Endothelial cell of umbilical vein (primary cell): ENCODE results near the gene RAB19. TPM values are rescaled to one million over a fixed set of nuclear protein-coding genes. Genes with fewer than 3 reads are reported as not detected.

Source experiments
- BruUV-seq: library from RNA; stranded (reverse); fragments of 400-500 nt; replicated peaks from 2 replicates; lab custom pipeline; 2021; lab: Mats Ljungman, UMichigan
- CTCF ChIA-PET: fragments of 300-600, 350-600 bp; sonication (Branson Sonifier 250); formaldehyde crosslinking; loops from one replicate; lab custom pipeline; 2021; ENCODE audit warnings: antibody characterized with exemption, inconsistent platforms; lab: Charles Lee
- POLR2A ChIA-PET: fragments of 300-600, 350-600 bp; sonication (Branson Sonifier 250); formaldehyde crosslinking; loops from one replicate; lab custom pipeline; 2021; ENCODE audit warnings: antibody characterized with exemption, inconsistent platforms; lab: Charles Lee
- DNase-seq: peaks from one replicate; pipeline ENCODE4 v3.0.0-alpha.2; 2011; ENCODE audit warnings: low read depth, low spot score
- FAIRE-seq: peaks from 2 replicates; lab custom pipeline; 2011; peaks lifted over from hg19 to GRCh38; lab: Jason Lieb, UNC
- H2AFZ ChIP-seq: 2 replicates; pipeline ENCODE4 v1.6.0; 2012; ENCODE audit warnings: low read depth, low read length, control low read depth, inconsistent platforms
- H3K27ac ChIP-seq: 2 replicates; pipeline ENCODE4 v1.5.1; 2011; ENCODE audit warnings: low read depth, mild to moderate bottlenecking, control low read depth, low read length, moderate library complexity; ENCODE audit not compliant: insufficient read depth
- H3K27me3 ChIP-seq, 2 experiments: 2 replicates each; pipeline versions ENCODE4 v1.6.0 to v1.6.1; 2011; ENCODE audit warnings: low read length in 2 of 2, mixed read lengths in 1 of 2; ENCODE audit not compliant: control insufficient read depth in 2 of 2, insufficient read depth in 2 of 2
- H3K36me3 ChIP-seq, 2 experiments: 2 replicates in 1 of 2; 3 replicates in 1 of 2; pipeline ENCODE4 v1.5.1; 2011; ENCODE audit warnings: low read length in 2 of 2, mild to moderate bottlenecking in 1 of 2, moderate library complexity in 1 of 2; ENCODE audit not compliant: control insufficient read depth in 2 of 2, insufficient read depth in 2 of 2; ENCODE audit errors: extremely low read depth in 1 of 2
- H3K4me1 ChIP-seq: 3 replicates; pipeline ENCODE4 v1.5.1; 2011; ENCODE audit warnings: mild to moderate bottlenecking, low read length; ENCODE audit not compliant: control insufficient read depth, insufficient read depth; ENCODE audit errors: extremely low read depth
- H3K4me2 ChIP-seq: 2 replicates; pipeline ENCODE4 v1.6.1; 2011; ENCODE audit warnings: low read length, control low read depth, mixed read lengths; ENCODE audit not compliant: insufficient read depth
- H3K4me3 ChIP-seq, 3 experiments: fragments of 200-600 bp in 1 of 3; sonication (generic), shearing (Covaris generic) in 1 of 3; replicated peaks in 1 of 3; 2 replicates each; pipeline ENCODE4 v1.5.1; 2011 to 2016; ENCODE audit warnings: control low read depth in 3 of 3, low read length in 3 of 3, mild to moderate bottlenecking in 2 of 3, inconsistent platforms in 1 of 3, low read depth in 1 of 3, moderate library complexity in 1 of 3; ENCODE audit not compliant: insufficient read depth in 1 of 3
- H3K79me2 ChIP-seq: 2 replicates; pipeline ENCODE4 v1.6.0; 2012; ENCODE audit warnings: low read length, inconsistent platforms; ENCODE audit not compliant: control insufficient read depth, insufficient read depth
- H3K9ac ChIP-seq: replicated peaks from 2 replicates; pipeline ENCODE3; 2011; ENCODE audit warnings: low read length, control low read depth; ENCODE audit not compliant: insufficient read depth; ENCODE audit errors: extremely low read depth
- H3K9me1 ChIP-seq: replicated peaks from 3 replicates; pipeline ENCODE4 v1.6.0; 2011; ENCODE audit warnings: mild to moderate bottlenecking, low read length; ENCODE audit not compliant: control insufficient read depth, insufficient read depth; ENCODE audit errors: extremely low read depth
- H3K9me3 ChIP-seq: replicated peaks from 2 replicates; pipeline ENCODE4 v1.5.1; 2012; ENCODE audit warnings: low read length, inconsistent platforms; ENCODE audit not compliant: control insufficient read depth, insufficient read depth
- H4K20me1 ChIP-seq: replicated peaks from 2 replicates; pipeline ENCODE3; 2011; ENCODE audit warnings: mild to moderate bottlenecking, low read length; ENCODE audit not compliant: control insufficient read depth, insufficient read depth; ENCODE audit errors: extremely low read depth
- CTCF ChIP-seq, 2 donors: IDR thresholded peaks; 1 replicate in 1 of 2; 2 replicates in 1 of 2; pipeline ENCODE4 v1.5.1; 2011; ENCODE audit warnings: low read length in 2 of 2, mild to moderate bottlenecking in 2 of 2, moderate library complexity in 2 of 2, control low read depth in 1 of 2, inconsistent platforms in 1 of 2, low read depth in 1 of 2; ENCODE audit not compliant: insufficient read depth in 1 of 2; ENCODE audit errors: extremely low read depth in 1 of 2
- EZH2 ChIP-seq: IDR thresholded peaks from 2 replicates; pipeline ENCODE4 v1.6.1; 2012; ENCODE audit warnings: borderline replicate concordance, low read depth, mild to moderate bottlenecking, moderate library complexity, low read length, inconsistent platforms; ENCODE audit not compliant: severe bottlenecking
- FOS ChIP-seq: IDR thresholded peaks from 2 replicates; pipeline ENCODE4 v1.6.1; 2011; ENCODE audit warnings: mild to moderate bottlenecking, low read length, moderate library complexity, borderline replicate concordance; ENCODE audit not compliant: insufficient read depth
- GATA2 ChIP-seq: IDR thresholded peaks from 2 replicates; pipeline ENCODE4 v1.7.0; 2011; ENCODE audit warnings: low read depth, mild to moderate bottlenecking, moderate library complexity, mixed read lengths, low read length; ENCODE audit not compliant: insufficient read length, insufficient read depth
- JUN ChIP-seq: IDR thresholded peaks from 2 replicates; pipeline ENCODE4 v1.6.1; 2011; ENCODE audit warnings: borderline replicate concordance, low read depth; ENCODE audit not compliant: insufficient read length, insufficient read depth
- MAX ChIP-seq: IDR thresholded peaks from 2 replicates; pipeline ENCODE4 v1.6.1; 2011; ENCODE audit not compliant: insufficient read depth, insufficient read length
- MYC ChIP-seq: IDR thresholded peaks from one replicate; pipeline ENCODE4 v1.6.1; 2011; ENCODE audit warnings: mild to moderate bottlenecking, low read depth, low read length
- POLR2A ChIP-seq: IDR thresholded peaks from 2 replicates; pipeline ENCODE4 v1.6.1; 2012; ENCODE audit warnings: low read depth, mild to moderate bottlenecking, control low read depth, low read length
- POLR2AphosphoS5 ChIP-seq: IDR thresholded peaks from 2 replicates; pipeline ENCODE4 v1.6.1; 2012; ENCODE audit warnings: low read depth, mild to moderate bottlenecking, control low read depth, low read length, moderate library complexity; ENCODE audit not compliant: insufficient read depth
- dilution Hi-C: fragments of 300-500 bp; cut with MboI; formaldehyde crosslinking; loops from one replicate; pipeline ENCODE4 v1.15.0; 2019; ENCODE audit warnings: low sequenced_read_pairs; ENCODE audit not compliant: extremely low pct_ligation_motif_present
- intact Hi-C: fragments of 100-400 bp; cut with micrococcal nuclease; formaldehyde crosslinking; loops from one replicate; pipeline ENCODE4 v1.10.0; 2022
- polyA plus RNA-seq, 4 experiments: library from polyadenylated mRNA; depleted of rRNA in 3 of 4; stranded (reverse) in 3 of 4; unstranded in 1 of 4; fragments of >200 nt; gene quantifications; 2 replicates each; pipeline versions ENCODE4 v1.2.1 to v1.2.3, GENCODE V29; 2011 to 2012; ENCODE audit warnings: missing spikeins in 1 of 4
- total RNA-seq: library from RNA; stranded (reverse); gene quantifications from 2 replicates; pipeline ENCODE4 v1.2.3, GENCODE V29; 2021

The RAB19 gene
- total and polyA plus RNA-seq, 2 donors (not counting 3 experiments of a cell fraction or from before 2014, with no cell fraction given) = not detected

- no TSS peak for BruUV-seq
- H3K27ac ChIP-seq = no peak overlapping the region
- H3K4me3 ChIP-seq = no peak overlapping the region
- no peaks in the 10 kb centered on the region for H3K27me3 ChIP-seq
- H3K9ac ChIP-seq = no peak overlapping the region
- FAIRE-seq (no peak), DNase-seq (no peak)
- peaks cover 0 to 3% of the 10 kb centered on the region in 2 experiments for H3K36me3 ChIP-seq
- no peak for TF ChIP-seq MYC
- no peak for TF ChIP-seq FOS
- TF ChIP-seq POLR2AphosphoS5 = no peak
- no peak for TF ChIP-seq GATA2
- no peak for TF ChIP-seq POLR2A
- no peak for TF ChIP-seq MAX
- TF ChIP-seq CTCF (IDR thresholded peaks at IDR 0.05; ENCODE audit: extremely low read depth in 1 of 2, insufficient read depth in 1 of 2, low read depth in 1 of 2, low read length in 2 of 2) = no peak
- no peak for TF ChIP-seq JUN
- TF ChIP-seq EZH2 = no peak
- intact Hi-C loops (no loop called here), dilution Hi-C loops (no loop called here)
- POLR2A ChIA-PET = no interaction called here
- H2AFZ ChIP-seq = no peak overlapping the region
- no peaks in the 10 kb centered on the region for H3K79me2 ChIP-seq
- CTCF ChIA-PET = no interaction called here
- H3K4me2 ChIP-seq = no peak overlapping the region
- H4K20me1 ChIP-seq = no peaks in the 10 kb centered on the region
- no peaks in the 10 kb centered on the region for H3K4me1 ChIP-seq
- H3K9me1 ChIP-seq = no peaks in the 10 kb centered on the region
- no peaks in the 10 kb centered on the region for H3K9me3 ChIP-seq
Measured at GRCh38 chr7:140358024-140358411, 45.8 kb upstream of the RAB19 start.
